CD4-positive, alpha-beta T cell treated with Interleukin-10 for 1 hour (primary cell): ENCODE data around the gene PPT1.

Experiments used
- DNase-seq: peaks from one replicate; pipeline ENCODE4 v3.0.0-alpha.2; 2020

PPT1 gene

GRCh38 chr1:40092241-40092640, 4.8 kb downstream of the PPT1 start:
- no peak for DNase-seq

DNA sequence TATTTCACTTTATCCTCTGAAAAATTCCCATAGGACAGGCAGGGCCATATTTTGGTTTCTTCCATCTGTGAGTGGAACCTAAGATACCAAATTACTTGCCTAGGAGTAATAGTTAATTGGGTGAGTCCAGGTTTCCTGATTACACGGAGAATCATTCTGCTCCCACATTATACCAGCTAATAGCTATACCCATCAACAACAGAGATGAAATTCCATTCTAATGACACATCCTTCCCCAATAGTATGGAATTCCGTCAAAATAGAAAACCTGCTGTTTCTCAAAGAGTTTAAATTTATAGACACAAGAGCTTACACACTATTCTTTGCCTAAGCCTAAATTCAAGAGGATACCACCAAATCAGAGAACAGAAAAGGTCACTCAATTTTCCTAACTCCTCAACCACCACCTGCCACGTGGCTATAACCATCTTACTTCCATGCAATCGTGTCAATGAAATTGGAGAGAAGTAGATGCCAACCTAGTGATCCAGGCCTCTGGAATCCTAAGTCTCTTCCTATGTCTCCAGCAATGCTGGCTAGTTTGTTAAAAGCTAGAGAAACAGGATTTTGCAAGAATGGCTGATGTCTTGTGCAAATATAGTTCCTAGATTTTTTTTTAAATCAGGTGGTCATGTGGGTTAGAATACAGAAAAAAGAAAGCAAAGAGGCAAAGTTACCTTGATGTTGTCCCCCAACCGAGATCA, 6.2 kb downstream of the PPT1 start:
- no peak for DNase-seq

DNA sequence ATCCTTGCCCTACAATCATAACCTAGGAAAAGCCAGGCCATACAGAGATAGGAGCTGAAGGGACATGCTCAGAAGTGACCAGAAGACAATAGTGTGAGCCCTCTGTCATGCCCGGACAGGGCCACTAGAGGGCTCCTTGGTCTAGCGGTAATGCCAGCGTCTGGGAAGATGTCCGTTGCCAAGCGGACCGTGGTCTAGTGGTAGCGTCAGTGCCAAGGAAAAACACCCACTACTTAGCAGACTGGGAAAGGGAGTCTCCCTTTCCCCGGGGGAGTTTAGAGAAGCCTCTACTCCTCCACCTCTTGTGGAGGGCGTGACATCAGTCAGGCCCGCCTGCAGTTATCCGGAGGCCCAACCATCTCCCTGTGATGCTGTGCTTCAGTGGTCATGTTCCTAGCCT, 12.3 kb downstream of the PPT1 start:
- peak; percentile 44 for DNase-seq

DNA sequence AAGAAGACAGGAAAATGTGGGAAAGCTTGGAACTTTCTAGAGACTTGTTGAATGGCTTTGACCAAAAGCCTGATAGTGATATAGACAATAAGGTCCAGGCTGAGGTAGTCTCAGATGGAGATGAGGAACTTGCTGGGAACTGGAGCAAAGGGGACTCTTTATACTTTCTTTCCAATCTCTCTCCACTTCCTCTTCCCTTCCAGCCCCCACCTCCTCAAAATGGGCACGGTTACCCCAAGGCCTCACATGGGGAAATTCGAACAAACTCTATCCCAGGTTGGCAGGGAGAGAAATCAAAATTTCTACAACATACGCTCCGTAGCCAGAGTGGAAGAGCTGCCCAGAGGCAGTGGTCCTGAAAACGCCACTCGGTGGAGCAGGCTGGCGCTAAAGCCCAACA, 15.2 kb downstream of the PPT1 start:
- no peak for DNase-seq

DNA sequence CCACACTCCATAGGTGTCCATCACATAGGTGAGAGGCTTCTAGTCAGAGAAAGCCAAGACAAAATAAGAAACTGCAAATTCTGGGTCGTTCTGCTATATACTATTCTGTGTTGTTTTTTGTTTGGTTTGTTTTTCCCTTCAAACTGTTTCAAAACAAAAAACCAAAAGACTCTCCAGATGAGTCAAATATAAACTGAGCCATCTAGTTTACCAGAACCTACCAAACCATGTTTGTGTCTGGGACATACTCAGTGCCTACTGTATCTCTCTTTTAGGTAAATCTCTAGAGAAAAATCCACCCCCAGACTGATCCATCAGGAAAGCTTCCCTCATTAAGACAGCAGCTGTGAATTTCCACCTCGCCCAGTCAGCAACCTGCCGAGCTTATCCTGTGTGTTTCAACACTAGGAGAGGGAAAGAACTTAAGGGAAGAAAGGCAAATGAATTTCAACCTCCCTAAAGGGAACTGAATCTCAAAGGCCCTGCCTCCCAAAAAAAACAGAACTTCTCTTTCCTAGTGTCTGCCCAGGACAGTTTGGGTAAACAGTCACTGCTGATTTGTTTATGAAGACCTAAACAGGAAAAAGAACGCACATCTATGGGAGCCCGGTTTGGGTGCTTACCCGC, 17.2 kb downstream of the PPT1 start:
- no peak for DNase-seq

DNA sequence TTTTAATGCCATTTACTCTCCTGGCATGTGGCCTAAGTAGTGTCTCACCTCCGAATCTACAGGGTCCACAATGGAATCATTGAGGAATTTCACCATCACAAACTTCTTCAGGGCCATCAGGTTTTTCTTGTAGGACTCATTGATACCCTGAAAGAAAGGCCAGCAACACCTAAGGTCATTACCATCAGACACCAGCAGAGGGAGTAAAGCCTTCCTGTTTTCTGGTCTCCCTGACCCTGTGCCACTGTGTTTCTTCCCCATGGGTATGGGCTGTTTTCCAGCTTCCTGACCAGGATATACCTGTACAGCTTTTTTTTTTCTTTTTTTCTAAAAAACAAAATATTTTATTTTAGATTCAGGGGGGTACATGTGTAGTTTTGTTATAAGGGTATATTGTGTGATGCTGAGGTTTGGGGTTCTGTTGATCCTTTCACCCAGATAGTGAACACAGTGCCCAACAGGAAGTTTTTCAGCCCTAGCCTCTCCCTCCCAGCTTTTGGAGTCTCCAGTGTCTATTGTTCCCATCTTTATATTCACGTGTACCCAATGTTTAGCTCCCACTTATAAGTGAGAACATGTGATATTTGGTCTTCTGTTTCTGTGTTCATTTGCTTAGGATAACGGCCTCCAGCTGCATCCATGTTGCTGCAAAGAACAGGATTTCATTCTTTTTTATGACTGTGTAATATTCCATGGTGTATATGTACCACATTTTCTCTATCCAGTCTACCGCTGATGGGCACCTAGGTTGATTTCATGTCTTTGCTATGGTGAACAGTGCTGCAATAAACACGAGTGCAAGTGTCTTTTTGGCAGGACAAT, 18.3 kb downstream of the PPT1 start:
- DNase-seq = peak; percentile 74

- no peak for DNase-seq
Measured at GRCh38 chr1:40076895-40077312, 20.1 kb downstream of the PPT1 start.

DNA sequence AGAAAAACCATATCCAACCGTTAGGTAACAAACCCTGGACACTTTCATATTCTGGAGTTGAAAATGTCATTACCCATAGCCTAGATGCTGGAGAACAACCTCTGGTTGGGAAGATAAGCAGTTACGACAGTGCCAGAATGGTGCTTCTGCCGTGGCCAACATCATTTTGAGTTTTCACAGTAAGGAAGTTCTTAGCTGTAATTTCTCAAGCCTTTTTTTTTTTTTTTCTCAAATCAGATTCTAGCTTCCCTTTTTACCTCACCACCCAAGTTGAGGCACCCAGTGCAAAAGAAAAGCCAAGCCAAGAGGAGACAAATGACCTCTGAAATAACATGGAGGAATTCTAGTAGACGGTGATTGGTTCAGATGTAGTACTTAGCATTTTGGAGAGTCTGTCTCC, 21.8 kb downstream of the PPT1 start:
- DNase-seq = no peak

- DNase-seq = no peak
Measured at GRCh38 chr1:40073062-40073461, 24.0 kb downstream of the PPT1 start.

DNA sequence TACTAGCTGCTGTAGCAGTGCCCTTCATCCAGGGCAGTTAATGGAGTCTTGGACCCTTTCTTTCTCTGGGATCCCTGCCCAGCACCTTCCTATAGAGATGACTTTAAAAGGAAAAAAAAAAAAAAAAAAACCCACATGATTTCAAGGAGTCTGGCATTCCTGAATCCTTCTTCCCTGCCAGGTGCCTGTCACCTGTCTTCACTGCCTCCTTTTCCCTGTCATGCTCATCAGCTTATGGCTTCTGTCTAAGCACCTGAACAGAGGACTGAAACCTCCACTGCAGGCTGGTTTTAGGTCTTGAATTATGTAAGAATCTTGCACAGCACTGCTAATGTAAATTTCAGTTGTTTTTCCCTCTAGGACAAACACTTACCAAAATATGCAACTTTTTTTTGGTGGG, 24.9 kb downstream of the PPT1 start:
- no peak for DNase-seq

DNA sequence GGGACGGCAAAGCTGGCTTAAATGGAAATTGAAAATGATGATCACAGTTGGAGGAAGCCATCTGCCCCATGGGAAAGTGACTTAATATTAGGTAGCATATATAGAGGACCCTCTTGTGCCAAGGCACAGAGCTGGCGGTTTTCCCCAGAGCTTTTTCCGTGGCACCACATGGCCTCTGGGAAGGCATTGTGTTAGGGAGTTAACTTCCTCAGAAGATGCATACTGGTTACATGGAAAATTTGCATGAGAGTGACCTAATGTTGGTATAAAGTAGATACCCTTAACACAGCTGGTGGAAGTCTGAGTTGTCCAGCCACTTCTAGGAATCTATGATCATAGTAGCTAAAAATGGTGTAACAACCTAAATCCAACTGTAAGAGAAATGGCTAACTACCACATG, 29.2 kb downstream of the PPT1 start:
- DNase-seq = no peak

DNA sequence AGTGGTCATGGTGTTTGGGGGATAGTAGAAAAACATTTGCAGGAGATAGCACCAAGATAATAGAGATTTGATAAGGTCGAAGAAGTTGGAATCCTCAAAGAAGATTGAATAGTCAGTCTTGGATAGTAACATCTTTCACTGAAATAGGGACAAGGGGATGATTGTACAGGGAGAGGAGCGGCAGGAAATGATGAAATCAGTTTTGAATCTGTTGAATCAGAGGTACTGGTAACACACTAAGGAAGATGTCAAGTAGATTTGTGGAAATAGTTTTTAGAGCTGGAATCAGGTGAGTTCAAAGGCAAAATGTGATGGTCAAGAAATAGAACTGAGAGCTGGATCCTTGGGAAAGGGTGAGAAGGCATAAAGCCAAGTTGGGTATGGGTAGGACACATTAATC, 30.0 kb downstream of the PPT1 start:
- no peak for DNase-seq

GRCh38 chr1:40064797-40065499, 32.1 kb downstream of the PPT1 start:
- DNase-seq = no peak

DNA sequence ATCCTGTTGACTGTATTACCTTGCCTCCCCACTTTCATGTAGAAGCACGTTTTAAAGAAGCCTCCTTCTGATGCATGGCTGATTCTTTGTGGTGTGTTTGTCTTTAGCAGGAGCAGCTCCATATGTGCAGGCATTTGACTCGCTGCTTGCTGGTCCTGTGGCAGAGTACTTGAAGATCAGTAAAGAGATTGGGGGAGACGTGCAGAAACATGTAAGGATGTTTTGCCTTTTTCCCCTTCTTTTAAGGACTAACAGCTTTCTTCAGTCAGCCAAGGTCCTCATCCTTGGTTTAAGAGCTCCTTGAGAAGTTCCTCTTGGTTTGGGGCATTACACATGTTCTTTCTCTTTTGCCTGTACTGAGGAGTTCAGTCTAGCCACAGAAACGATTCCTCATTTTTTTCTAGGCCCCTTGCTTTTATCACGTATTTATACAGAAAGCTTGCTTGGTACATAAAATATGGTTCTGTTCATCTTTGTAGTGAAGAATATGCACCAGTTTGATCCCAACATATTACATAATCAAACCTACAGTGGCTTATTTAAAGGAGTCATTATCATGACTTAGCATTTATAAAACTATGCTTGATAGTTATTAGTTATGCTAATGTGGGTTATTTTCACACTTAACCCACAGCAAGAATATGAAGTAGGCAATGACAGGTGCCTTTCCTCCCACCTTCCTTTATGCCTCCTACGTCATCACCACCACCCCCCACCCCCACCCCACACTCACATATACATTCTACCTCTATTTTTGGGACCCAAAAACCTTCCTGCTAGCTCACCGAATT, 36.9 kb downstream of the PPT1 start:
- peak; percentile 31 for DNase-seq

DNA sequence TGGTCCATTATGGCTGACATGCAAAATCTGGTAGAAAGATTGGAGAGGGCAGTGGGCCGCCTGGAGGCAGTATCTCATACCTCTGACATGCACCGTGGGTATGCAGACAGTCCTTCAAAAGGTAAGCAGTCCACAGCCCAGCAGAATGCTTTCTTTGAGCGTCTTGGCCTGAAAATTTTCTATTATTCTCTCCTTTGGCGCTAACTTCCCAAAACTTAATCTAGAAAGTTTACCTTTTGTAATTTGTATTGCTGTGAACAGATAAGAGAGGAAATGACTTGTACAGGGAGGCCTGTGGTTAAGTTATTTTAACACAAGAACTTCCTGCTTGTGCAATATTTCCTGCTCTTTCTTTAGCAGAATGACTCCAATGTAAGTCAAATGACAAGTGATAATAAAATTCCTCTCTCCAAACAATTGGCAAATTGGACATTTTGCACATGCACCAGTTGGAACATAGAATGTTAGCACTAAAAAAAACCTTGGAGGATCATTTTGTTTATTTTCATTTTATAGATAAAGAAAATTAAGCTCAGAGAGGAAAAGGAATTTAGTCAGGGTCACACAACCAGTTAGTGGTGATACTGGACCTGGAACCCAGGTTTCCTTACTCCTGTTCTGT, 37.6 kb downstream of the PPT1 start:
- DNase-seq = peak; percentile 54

GRCh38 chr1:40058453-40059337, 38.4 kb downstream of the PPT1 start:
- no peak for DNase-seq

DNA sequence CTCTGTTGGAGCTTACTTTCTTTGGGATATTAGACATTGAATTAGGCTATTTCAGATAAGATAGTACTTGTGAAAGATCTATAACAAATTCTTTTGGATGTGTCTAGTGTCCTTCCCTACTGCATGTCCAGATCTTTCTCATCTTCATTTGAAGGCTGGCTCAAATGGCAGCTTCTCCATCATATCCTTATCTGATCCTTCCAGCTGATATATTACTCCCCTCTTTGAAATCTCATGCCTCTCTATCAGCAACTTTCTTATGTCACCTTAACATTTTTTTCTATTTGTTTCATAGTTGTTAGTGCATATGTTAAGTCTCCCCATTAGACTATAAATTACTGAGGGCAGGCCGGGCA, 39.0 kb downstream of the PPT1 start:
- no peak for DNase-seq

DNA sequence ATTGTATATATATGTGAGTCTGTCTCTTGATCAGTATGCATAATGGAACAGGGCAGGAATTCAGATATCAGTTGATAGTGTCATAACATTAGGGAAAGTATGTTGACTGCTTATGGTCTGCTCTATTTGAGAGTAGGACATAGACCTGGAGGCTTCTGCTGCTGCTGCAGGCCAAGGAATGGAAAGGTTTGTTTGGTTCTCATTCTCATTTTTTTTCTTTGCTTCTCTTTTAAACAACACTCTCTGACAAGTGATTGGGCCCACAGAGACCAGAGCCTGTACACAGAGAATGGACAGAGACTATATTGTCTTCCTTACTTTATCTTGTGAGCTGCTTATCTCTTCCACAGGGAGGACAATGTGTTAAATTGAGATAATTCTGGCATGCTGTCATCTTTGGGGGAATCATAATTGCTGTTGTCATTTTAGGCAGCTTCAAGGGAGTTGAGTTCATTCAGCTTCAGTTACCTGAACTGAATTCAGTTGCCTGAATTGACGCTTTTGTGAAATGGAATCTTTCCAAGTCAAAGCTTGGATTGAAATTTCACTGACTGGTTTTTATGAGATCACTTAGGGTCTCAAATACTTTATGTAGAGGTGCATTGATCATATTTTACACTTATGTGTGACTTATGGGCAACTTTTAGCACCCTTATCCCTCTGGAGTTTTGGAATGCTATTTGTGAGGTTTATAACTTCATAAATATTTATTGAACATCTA, 39.6 kb downstream of the PPT1 start:
- DNase-seq = no peak

DNA sequence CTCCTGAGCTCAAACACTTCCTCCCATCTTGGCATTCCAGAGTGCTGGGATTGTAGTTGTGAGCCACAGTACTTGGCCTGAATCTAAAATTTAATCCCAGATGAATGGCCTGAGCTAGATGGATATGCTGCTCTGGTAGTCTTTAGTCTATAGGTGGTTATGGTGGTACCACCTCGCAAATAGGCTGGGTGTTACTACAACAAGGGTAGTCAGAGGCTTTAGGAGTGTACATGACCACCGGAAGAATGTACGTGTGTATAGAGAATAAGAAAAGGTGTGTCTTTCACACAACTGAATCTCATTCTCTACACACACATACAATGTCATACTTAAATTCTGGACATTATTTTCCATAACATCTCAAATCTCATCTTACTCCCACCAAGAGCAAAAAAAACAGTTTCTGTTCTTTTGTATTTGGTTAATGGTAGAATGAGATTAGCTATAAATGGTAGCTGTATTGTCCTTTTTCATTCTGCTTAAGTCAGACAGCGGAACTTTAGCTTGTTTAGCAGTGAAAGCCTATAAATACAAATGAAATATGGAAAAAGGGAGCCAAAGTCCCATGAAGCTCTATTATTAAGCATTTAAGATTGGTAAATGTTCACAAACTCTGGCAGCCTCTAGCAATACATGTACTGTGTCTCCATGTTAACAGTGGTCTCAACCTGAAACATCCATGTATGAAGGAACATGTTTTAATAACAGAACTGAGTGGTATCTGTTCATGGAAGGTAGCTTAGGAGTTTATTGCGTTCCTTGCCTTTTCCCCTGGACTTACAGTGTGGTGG, 40.3 kb downstream of the PPT1 start:
- no peak for DNase-seq
